Panc1 (cell line): ENCODE data around the gene CANT1. TPM values are rescaled to one million over a fixed set of nuclear protein-coding genes. Genes with fewer than 3 reads are reported as not detected.

Experiments used
- ATAC-seq: fragments of 200-7000 bp; cut with Tn5 transposase; 2 replicates; pipeline ENCODE4 v1.9.1; 2020; ENCODE audit warnings: mild to moderate bottlenecking, moderate library complexity
- BruUV-seq: library from RNA; stranded (reverse); fragments of 400-500 nt; replicated peaks from 2 replicates; lab custom pipeline; 2021; lab: Mats Ljungman, UMichigan
- CTCF ChIA-PET: fragments of 300-600 bp; sonication (Branson Sonifier 250); formaldehyde crosslinking; loops from one replicate; lab custom pipeline; 2022; ENCODE audit warnings: antibody characterized with exemption; lab: Charles Lee
- POLR2A ChIA-PET: fragments of 300-600 bp; sonication (Branson Sonifier 250); formaldehyde crosslinking; loops from one replicate; lab custom pipeline; 2022; ENCODE audit warnings: antibody characterized with exemption; lab: Charles Lee
- DNase-seq: peaks from one replicate; pipeline ENCODE4 v3.0.0-alpha.2; 2010; ENCODE audit warnings: low read depth, low spot score
- H3K27ac ChIP-seq: 2 replicates; pipeline ENCODE4 v1.5.1; 2011; ENCODE audit warnings: mild to moderate bottlenecking, low read length, inconsistent platforms
- H3K27me3 ChIP-seq: fragments of 200-500 bp; sonication (Bioruptor generic); 2 replicates; pipeline ENCODE4 v1.6.0; 2014; ENCODE audit warnings: low read length, inconsistent platforms; ENCODE audit not compliant: control insufficient read depth, insufficient read depth
- H3K36me3 ChIP-seq: fragments of 200-500 bp; sonication (Bioruptor generic); 2 replicates; pipeline ENCODE4 v1.5.1; 2014; ENCODE audit warnings: inconsistent platforms, mild to moderate bottlenecking, low read length, moderate library complexity; ENCODE audit not compliant: control insufficient read depth, insufficient read depth
- H3K4me1 ChIP-seq: 2 replicates; pipeline ENCODE4 v1.5.1; 2011; ENCODE audit warnings: inconsistent platforms, mild to moderate bottlenecking, low read length, moderate library complexity; ENCODE audit not compliant: control insufficient read depth, insufficient read depth
- H3K4me3 ChIP-seq, 2 experiments: 2 replicates each; pipeline ENCODE4 v1.5.1; 2011 to 2012; ENCODE audit warnings: low read depth in 2 of 2, low read length in 2 of 2, mild to moderate bottlenecking in 2 of 2, inconsistent platforms in 1 of 2, moderate library complexity in 1 of 2
- H3K9me3 ChIP-seq: fragments of 200-500 bp; sonication (Bioruptor generic); 2 replicates; pipeline ENCODE4 v1.5.1; 2014; ENCODE audit warnings: low read depth, mild to moderate bottlenecking, inconsistent platforms, low read length, moderate library complexity; ENCODE audit not compliant: control insufficient read depth, insufficient read depth
- POLR2AphosphoS5 ChIP-seq: IDR thresholded peaks from 2 replicates; pipeline ENCODE4 v1.6.1; 2012; ENCODE audit warnings: mild to moderate bottlenecking, low read depth, low read length, moderate library complexity
- SIN3A ChIP-seq: IDR thresholded peaks from 2 replicates; pipeline ENCODE4 v1.6.1; 2012; ENCODE audit warnings: low read depth, mild to moderate bottlenecking, low read length, moderate library complexity, borderline replicate concordance; ENCODE audit not compliant: insufficient read depth
- TCF7L2 ChIP-seq: IDR thresholded peaks from 2 replicates; pipeline ENCODE4 v1.6.1; 2011; ENCODE audit warnings: mild to moderate bottlenecking, low read depth, low read length, inconsistent platforms
- in situ Hi-C: cut with HindIII; loops from 2 replicates; pipeline ENCODE4 v1.10.0; 2016; ENCODE audit warnings: low sequenced_read_pairs, low pct_unique_long_range_greater_than_20kb
- intact Hi-C: fragments of 100-400 bp; cut with micrococcal nuclease; formaldehyde crosslinking; loops from one replicate; pipeline ENCODE4 v1.10.0; 2022; ENCODE audit not compliant: unreplicated experiment
- total RNA-seq: library from RNA; stranded (reverse); gene quantifications from one replicate; pipeline ENCODE4 v1.2.1, GENCODE V29; 2021; ENCODE audit not compliant: unreplicated experiment
- TF ChIP-seq, protein P1 (sequence below): fragments of 450-650 bp; IDR thresholded peaks from 2 replicates; pipeline ENCODE4 v1.5.1; 2017; ENCODE audit warnings: mild to moderate bottlenecking
- TF ChIP-seq, protein P2 (sequence below), 2 experiments: IDR thresholded peaks; 2 replicates each; pipeline ENCODE4 v1.6.1; 2011 to 2012; ENCODE audit warnings: low read depth in 2 of 2, control low read depth in 1 of 2, low read length in 1 of 2, mild to moderate bottlenecking in 1 of 2, moderate library complexity in 1 of 2; ENCODE audit not compliant: insufficient read depth in 1 of 2

Gene CANT1
- total RNA-seq, 1 experiment from 2014 or later, result 160 TPM

DNA sequence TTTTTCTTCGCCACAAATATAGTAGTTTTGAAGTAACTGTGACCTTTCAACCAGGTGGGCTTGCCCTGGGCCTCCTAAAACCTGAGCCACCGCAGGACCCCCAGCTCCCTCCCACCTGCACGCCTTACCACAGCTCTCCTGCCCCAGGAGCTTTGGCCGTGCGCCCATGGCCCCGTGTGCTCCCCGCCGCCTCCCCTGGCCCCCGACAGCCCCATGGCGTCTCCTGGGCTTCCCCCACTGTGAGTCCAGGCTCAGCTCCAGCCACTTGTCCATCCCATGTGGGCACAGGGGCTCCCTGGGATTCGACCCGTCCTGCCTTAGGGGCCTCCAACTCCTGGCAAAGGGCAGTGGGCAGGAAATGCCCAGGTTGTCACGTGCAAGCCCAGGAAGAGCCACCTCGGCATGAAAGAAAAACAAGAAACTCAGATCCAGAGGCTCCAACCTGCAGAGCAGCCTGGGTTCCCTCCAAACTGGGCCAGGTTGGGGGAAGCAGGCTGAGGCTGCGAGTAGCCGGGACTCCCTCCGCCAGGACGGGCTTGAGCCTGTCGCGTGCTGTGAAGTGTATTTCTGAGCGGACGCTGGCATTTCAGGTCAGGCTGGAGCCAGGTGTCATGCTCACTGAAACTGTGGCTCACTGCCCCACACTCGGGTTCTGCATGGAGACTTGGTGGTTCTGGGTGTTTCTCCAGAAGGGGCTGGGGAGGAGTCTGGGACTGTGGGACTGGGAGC is 35.6 kb downstream of the CANT1 start:
- Histone ChIP-seq H3K9me3 (no peaks in the 10 kb centered on the region), H3K4me3 (no peak overlapping the region), H3K4me1 (peaks cover 16% of the 10 kb centered on the region), H3K36me3 (no peaks in the 10 kb centered on the region), H3K27me3 (no peaks in the 10 kb centered on the region), H3K27ac (no peak overlapping the region)
- no peak for ATAC-seq
- no peak for DNase-seq
- ChIA-PET POLR2A (no interaction called here), CTCF (no interaction called here)
- in situ Hi-C loops, result no loop called here
- TF ChIP-seq, protein P1, sequence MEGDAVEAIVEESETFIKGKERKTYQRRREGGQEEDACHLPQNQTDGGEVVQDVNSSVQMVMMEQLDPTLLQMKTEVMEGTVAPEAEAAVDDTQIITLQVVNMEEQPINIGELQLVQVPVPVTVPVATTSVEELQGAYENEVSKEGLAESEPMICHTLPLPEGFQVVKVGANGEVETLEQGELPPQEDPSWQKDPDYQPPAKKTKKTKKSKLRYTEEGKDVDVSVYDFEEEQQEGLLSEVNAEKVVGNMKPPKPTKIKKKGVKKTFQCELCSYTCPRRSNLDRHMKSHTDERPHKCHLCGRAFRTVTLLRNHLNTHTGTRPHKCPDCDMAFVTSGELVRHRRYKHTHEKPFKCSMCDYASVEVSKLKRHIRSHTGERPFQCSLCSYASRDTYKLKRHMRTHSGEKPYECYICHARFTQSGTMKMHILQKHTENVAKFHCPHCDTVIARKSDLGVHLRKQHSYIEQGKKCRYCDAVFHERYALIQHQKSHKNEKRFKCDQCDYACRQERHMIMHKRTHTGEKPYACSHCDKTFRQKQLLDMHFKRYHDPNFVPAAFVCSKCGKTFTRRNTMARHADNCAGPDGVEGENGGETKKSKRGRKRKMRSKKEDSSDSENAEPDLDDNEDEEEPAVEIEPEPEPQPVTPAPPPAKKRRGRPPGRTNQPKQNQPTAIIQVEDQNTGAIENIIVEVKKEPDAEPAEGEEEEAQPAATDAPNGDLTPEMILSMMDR, result no peak
- TF ChIP-seq SIN3A, result no peak
- TF ChIP-seq TCF7L2, result no peak
- TF ChIP-seq, protein P2, sequence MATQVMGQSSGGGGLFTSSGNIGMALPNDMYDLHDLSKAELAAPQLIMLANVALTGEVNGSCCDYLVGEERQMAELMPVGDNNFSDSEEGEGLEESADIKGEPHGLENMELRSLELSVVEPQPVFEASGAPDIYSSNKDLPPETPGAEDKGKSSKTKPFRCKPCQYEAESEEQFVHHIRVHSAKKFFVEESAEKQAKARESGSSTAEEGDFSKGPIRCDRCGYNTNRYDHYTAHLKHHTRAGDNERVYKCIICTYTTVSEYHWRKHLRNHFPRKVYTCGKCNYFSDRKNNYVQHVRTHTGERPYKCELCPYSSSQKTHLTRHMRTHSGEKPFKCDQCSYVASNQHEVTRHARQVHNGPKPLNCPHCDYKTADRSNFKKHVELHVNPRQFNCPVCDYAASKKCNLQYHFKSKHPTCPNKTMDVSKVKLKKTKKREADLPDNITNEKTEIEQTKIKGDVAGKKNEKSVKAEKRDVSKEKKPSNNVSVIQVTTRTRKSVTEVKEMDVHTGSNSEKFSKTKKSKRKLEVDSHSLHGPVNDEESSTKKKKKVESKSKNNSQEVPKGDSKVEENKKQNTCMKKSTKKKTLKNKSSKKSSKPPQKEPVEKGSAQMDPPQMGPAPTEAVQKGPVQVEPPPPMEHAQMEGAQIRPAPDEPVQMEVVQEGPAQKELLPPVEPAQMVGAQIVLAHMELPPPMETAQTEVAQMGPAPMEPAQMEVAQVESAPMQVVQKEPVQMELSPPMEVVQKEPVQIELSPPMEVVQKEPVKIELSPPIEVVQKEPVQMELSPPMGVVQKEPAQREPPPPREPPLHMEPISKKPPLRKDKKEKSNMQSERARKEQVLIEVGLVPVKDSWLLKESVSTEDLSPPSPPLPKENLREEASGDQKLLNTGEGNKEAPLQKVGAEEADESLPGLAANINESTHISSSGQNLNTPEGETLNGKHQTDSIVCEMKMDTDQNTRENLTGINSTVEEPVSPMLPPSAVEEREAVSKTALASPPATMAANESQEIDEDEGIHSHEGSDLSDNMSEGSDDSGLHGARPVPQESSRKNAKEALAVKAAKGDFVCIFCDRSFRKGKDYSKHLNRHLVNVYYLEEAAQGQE (IDR thresholded peaks at IDR 0.05; ENCODE audit: insufficient read depth in 1 of 2, low read depth in 2 of 2, low read length in 1 of 2), result no peak
- no peak for TF ChIP-seq POLR2AphosphoS5
- intact Hi-C loops, result no loop called here
- no TSS peak for BruUV-seq

DNA sequence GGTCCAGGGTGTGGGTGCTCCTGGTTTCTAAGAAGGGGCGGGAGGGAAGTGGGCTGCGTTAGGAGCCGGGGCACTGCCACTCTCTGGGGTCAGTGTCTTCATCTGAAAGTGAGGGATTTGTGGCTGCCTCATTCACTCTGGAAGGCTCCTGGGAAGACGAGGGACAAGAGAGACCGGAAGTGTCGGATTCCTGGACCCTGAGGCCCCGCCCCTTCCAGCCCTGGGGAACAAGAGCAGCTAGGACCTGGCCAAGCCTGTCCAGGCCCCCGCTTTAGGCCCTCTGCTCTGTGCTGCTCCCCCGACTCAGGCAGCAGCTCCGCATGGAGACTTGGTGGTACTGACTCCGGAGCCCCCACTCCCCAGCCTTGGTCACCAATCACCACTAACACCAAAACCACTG is 36.4 kb downstream of the CANT1 start:
- TF ChIP-seq SIN3A (no peak), TCF7L2 (no peak), POLR2AphosphoS5 (no peak)
- TF ChIP-seq, protein P1, result no peak
- TF ChIP-seq, protein P2 (IDR thresholded peaks at IDR 0.05; ENCODE audit: insufficient read depth in 1 of 2, low read depth in 2 of 2, low read length in 1 of 2), result no peak
- CTCF ChIA-PET, result no interaction called here
- no TSS peak for BruUV-seq
- in situ Hi-C loops (no loop called here), intact Hi-C loops (no loop called here)
- peaks cover 12% of the 10 kb centered on the region for H3K4me1 ChIP-seq
- no peak overlapping the region for H3K4me3 ChIP-seq
- DNase-seq, result no peak
- no peaks in the 10 kb centered on the region for H3K36me3 ChIP-seq
- POLR2A ChIA-PET, result no interaction called here
- ATAC-seq, result no peak
- no peak overlapping the region for H3K27ac ChIP-seq
- H3K9me3 ChIP-seq, result no peaks in the 10 kb centered on the region
- H3K27me3 ChIP-seq, result no peaks in the 10 kb centered on the region
